GM13976 (cell line): ENCODE results near the gene RBM20.

Experiments
- DNase-seq: peaks from one replicate; pipeline ENCODE4 v3.0.0; 2012; ENCODE audit warnings: low spot score
- in situ Hi-C: fragments of 300-500 bp; cut with MboI; formaldehyde crosslinking; loops from one replicate; pipeline ENCODE4 v1.12.0; 2022; ENCODE audit warnings: low sequenced_read_pairs, mixed read lengths, inconsistent platforms; ENCODE audit not compliant: unreplicated experiment
- TF ChIP-seq, protein P1 (sequence below): IDR thresholded peaks from 2 replicates; pipeline ENCODE4 v1.5.1; 2012; ENCODE audit warnings: borderline replicate concordance, mild to moderate bottlenecking; ENCODE audit not compliant: insufficient read depth; ENCODE audit errors: extremely low read depth, missing control alignments, control extremely low read depth

The RBM20 gene

DNA sequence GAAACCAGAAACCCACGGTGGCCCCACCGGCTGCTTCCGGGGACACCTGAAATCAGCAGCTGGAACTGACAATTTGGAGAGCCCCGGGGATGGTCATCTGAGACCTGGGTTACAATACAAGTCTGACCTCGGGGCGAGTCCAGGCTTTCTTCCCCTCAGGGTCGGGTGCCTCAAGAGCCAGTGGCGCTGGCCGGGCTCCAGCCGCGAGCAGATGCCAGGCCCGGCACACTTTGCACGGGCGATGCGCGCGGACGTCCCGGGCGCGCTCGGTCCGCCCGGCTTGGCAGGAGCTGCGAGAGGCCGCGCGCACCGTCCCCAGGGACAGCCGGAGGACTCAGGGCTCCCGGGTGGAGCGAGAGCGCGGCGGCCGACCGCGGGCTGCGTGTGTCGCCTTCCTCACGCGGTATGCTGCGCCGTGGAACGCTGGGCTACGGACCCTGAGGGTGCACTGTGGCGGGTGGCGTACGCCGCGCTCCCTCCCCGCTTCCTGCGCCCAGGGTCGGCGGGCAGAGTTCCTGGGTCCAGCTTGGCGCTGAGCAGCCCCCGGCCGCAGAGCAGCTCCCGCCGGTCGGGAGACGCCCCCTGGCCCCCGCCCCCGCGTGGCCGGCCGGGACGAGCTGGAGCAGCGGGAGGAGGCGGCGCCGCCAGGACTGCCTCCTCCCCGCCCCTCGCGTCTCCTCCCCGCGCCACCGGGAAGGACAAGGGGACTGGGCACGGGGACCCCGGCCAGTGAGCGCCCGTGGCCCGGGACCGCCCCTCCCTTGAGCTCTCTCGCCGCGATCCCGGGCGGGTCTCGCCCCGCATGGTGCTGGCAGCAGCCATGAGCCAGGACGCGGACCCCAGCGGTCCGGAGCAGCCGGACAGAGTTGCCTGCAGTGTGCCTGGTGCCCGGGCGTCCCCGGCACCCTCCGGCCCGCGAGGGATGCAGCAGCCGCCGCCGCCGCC is at the start of gene RBM20:
Gene RBM20, plus strand, starts transcription at position 684 of the 945 bp plus-strand sequence. Its CDS starts 119 bp downstream, at position 803.
- DNase-seq = peak; percentile 55
- in situ Hi-C loops = no loop called here
- TF ChIP-seq, protein P1, sequence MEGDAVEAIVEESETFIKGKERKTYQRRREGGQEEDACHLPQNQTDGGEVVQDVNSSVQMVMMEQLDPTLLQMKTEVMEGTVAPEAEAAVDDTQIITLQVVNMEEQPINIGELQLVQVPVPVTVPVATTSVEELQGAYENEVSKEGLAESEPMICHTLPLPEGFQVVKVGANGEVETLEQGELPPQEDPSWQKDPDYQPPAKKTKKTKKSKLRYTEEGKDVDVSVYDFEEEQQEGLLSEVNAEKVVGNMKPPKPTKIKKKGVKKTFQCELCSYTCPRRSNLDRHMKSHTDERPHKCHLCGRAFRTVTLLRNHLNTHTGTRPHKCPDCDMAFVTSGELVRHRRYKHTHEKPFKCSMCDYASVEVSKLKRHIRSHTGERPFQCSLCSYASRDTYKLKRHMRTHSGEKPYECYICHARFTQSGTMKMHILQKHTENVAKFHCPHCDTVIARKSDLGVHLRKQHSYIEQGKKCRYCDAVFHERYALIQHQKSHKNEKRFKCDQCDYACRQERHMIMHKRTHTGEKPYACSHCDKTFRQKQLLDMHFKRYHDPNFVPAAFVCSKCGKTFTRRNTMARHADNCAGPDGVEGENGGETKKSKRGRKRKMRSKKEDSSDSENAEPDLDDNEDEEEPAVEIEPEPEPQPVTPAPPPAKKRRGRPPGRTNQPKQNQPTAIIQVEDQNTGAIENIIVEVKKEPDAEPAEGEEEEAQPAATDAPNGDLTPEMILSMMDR = no peak

DNA sequence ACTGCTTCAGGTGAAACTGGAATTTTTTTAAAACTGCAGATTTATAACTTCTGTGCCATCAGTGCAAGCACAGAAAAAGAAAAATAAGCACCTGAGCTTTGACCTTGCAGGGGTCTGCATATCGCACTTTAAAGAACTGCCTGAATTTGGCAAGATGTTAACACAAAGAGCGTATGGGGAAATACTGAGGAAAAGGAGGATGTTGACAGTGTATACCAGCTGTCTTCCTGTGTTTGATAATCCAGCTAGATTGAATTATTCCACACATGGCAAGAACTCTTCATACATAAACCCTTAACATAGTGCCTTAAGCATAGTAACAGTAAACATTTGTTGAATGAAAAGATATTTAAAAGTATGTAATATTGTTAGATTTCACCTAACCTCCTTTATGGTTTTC is 46.7 kb upstream of the RBM20 start:
- TF ChIP-seq, protein P1 = no peak
- DNase-seq = no peak
- in situ Hi-C loops = no loop called here

DNA sequence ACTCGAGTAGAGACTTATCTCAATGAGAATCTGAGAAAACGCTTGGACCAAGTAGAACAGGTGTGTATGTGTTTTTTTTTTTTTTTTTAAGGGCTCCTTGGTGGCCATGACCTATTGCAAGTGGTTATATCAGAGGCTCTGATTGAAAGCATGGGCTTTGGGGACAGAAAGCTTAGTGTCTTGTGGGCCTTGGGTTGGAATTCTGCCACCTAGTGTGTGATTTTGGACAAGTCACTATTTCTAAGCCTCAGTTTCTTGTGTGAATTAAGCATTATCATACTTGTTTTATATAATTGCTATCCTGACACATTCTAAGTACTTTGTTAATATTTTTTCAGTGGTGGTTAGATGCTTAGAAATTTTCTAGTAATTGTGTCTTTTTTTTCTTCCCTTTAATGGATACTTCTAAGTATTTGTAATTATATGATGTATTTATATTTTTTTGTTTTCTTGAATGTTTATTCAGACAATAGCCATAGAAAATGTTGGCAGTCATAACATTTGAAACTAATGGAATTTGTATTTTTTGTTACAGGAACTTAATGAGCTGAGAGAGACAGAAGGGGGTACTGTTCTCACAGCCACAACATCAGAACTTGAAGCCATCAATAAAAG is 43.5 kb upstream of the RBM20 start:
- no peak for DNase-seq
- in situ Hi-C loops = loop anchor here (25.0 kb wide), 1 partner anchor 287 kb away; no protein-coding TSS in a partner anchor

DNA sequence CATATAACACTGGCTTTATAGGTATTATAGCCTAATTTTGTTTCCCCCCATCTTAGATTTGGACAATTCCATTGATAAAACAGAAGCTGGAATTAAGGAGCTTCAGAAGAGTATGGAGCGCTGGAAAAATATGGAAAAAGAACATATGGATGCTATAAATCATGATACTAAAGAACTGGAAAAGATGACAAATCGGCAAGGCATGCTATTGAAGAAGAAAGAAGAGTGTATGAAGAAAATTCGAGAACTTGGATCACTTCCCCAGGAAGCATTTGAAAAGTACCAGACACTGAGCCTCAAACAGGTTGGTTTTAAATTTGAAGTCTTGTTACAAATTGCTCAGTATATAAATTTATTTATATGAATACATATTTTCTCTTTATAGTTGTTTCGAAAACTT is 42.6 kb upstream of the RBM20 start:
- no peak for DNase-seq
- in situ Hi-C loops = loop anchor here (25.0 kb wide), 1 partner anchor 286 kb away; no protein-coding TSS in a partner anchor
- TF ChIP-seq, protein P1 = no peak

More for the DNA sequence above, 43.5 kb upstream of the RBM20 start:
- TF ChIP-seq, protein P1 = peak; percentile 42

DNA sequence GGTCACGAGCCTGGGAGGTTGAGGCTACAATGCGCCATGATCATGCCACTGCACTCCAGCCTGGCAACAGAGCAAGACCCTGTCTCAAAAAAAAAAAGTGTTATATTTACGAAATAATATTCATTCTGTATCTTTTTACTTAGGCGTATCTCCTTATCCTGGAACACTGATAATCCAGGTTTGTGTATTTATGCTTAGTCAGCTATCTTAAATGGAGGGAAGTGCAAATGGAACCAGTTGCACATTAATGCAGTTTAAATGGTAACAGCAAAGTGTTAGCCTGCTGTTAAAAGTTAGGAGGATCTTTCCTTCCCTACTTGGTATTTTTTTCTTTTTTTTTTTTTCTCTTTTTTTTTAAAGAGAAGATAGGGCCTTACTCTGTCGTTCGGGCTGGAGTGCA is 36.0 kb upstream of the RBM20 start:
- no peak for DNase-seq
- TF ChIP-seq, protein P1 = no peak
- in situ Hi-C loops = loop anchor here (25.0 kb wide), 1 partner anchor 279 kb away; no protein-coding TSS in a partner anchor

DNA sequence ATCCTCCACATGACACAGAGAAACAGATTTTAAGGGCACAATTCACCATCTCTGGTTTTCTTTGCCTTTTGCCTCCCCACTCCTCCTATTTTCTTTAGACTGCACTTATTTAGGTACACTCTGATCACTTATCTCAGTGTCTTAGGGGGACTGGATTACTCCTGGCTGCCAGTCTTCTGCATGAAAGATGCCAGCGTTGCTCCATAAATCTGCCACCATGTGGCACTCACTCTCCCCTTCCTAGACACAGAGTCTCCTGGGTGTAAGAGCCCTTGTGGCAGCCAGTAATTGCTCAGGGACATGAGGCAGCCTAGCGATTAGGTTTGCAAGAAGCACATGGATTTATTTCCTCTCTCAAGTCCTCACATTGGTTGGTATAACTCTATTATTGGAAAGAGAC is 34.5 kb upstream of the RBM20 start:
- no peak for DNase-seq
- in situ Hi-C loops = loop anchor here (25.0 kb wide), 1 partner anchor 278 kb away; no protein-coding TSS in a partner anchor
- TF ChIP-seq, protein P1 = peak; percentile 3
